GM21515 (cell line): Measurements from ENCODE around the gene RTN4R.
"Not testable (repeated sequence)": the region's sequence is repeated elsewhere in the genome, so short reads cannot be mapped to it uniquely, and the experiment has no call there.

ENCODE experiments used
- ATAC-seq: cut with Tn5 transposase; IDR thresholded peaks from one replicate; pipeline ENCODE4 v1.9.1; 2021; ENCODE audit not compliant: unreplicated experiment

Gene RTN4R

GRCh38 chr22:20305894-20306645 is 38.0 kb upstream of the RTN4R start:
- ATAC-seq = no peak

GRCh38 chr22:20305230-20305893 is 37.2 kb upstream of the RTN4R start:
- not testable (repeated sequence) for ATAC-seq

GRCh38 chr22:20304646-20305045 is 36.5 kb upstream of the RTN4R start:
- ATAC-seq = no peak

DNA sequence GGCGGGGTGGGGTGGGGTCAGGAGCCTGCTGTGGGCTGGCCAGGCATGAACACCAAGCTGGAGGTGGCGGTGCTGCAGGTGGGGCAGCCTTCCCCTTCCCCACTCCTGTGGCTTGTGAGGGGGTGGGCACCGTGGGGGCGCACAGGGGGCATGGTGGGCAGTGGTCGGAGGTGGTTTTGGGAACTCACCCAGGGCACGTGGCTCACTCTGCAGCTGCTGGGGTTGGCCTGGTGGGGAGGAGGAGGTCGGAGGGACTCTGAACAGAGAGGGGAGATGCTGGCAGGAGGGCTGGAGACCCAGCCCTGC is 35.1 kb upstream of the RTN4R start:
- ATAC-seq = not testable (repeated sequence)

GRCh38 chr22:20302438-20303228 is 34.5 kb upstream of the RTN4R start:
- ATAC-seq = no peak

- no peak for ATAC-seq
Observed at GRCh38 chr22:20299746-20300136, 31.6 kb upstream of the RTN4R start.

DNA sequence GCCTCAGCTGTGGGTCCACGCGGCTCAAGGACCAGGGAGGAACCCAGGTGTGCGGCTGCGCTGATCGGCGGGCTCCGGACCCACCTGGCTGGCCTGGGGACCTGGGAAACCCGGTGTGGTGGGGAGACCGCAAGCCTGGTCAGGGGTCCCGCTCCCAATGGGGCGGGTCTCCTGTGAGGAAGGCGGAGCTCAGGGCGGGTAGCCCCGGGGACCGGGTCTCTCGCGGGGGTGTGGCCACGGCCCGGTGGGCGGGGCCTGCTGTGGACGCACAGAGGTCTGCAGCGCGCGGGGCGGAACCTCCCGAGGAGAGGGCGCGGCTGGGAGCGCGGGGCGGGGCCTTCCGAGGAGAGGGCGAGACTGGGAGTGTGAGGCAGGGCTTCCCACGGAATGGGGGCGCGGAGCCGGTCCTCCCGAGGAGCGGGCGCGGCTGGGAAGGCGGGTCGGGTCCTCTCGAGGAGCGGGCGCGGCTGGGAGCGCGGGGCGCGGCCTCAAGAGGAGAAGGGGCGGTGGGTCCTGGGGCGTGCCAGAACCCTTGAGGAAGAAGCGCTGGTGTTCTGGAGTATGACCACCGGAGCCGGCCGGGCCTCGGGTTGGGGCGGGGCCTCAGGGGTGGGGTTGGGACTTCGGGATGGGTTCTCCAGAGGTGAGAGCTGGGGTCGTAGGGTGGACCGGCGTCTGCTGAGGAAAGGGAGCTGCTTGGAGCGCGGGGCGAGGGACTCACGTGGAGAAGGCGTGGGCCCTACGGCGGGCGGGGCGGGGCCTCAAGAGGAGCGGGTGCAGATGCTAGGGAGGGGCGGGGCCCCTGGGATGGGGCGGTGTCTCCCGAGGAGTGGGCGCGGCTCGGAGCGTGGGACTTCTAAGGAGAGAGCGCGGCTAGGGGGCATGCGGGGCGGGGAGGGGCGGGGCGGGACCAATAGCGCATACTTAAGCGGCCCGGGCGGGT is 31.0 kb upstream of the RTN4R start:
- no peak for ATAC-seq

- ATAC-seq = no peak
Observed at GRCh38 chr22:20298110-20298802, 30.1 kb upstream of the RTN4R start.

- no peak for ATAC-seq
Observed at GRCh38 chr22:20297414-20298109, 29.4 kb upstream of the RTN4R start.

GRCh38 chr22:20296598-20296997 is 28.5 kb upstream of the RTN4R start:
- no peak for ATAC-seq

- ATAC-seq = no peak
Observed at GRCh38 chr22:20295262-20296064, 27.3 kb upstream of the RTN4R start.

GRCh38 chr22:20292673-20293232 is 24.6 kb upstream of the RTN4R start:
- ATAC-seq = no peak

DNA sequence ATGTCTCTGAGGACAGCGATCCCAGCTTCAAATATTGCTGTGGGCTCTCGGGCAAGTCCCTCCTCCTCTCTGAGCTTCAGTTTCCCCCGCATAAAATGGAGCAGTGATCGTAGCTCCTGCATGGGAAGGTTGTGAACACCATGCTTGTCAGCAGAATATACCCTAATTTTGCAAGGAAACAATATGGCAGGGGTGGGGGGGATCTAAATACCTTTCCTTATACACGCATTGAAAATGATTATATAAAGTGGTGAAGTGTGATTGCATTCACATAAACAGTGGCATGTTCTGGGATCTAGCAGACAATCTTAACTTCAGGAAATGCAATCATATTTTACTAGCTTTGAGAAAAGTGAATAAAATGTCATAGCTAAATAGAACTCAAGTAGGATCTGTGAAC is 24.0 kb upstream of the RTN4R start:
- no peak for ATAC-seq

GRCh38 chr22:20291604-20292063 is 23.5 kb upstream of the RTN4R start:
- ATAC-seq = no peak

DNA sequence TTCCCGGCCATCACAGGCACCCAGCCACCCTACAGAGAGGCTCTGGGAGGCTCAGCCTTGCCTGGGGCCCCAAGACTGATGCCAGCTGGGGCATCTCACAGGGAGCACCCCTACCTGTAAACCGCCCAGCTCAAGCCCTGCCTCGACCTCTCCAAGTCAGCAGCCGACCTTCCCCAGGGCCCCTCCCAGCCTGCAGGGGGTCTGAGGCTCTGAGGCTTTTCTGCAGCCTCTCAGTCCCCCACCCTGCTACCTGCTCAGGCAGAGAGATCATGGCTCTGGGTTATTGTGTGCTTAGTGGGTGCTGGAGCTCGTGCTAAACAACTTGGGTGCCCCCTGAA is 23.1 kb upstream of the RTN4R start:
- ATAC-seq = no peak

GRCh38 chr22:20290578-20291248 is 22.6 kb upstream of the RTN4R start:
- no peak for ATAC-seq

DNA sequence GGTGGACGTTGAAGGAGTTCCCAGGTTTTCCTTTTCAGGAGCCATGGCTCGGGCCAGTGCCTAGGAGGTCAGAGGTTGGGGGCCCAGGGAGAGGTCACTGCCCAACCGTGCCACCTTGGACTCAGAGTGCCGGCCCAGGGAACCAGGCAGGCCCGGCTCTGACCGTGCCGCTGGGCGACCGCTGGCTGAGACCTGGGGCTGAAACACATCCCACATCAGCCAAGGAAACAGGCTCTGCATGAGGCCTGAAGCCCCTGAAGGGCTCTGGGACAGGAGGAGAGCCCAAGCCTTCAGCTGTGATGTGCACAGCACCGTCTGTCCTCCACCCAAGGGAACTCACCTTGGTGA is 21.9 kb upstream of the RTN4R start:
- no peak for ATAC-seq
